GM15510 (cell line): ENCODE results near the gene CGB3.
"Not testable (repeated sequence)": the region's sequence is repeated elsewhere in the genome, so short reads cannot be mapped to it uniquely, and the experiment has no call there.

Experiments used
- POLR2A ChIP-seq: IDR thresholded peaks from 3 replicates; pipeline ENCODE4 v1.6.1; 2011; ENCODE audit warnings: borderline replicate concordance; ENCODE audit not compliant: insufficient read length; ENCODE audit errors: extremely low read depth

CGB3 gene

GRCh38 chr19:49043548-49043947 is 19.4 kb upstream of the CGB3 start, which contains the start of gene CGB5:
Gene CGB5, plus strand, starts transcription at chr19:49043848. Its CDS starts 362 bp downstream, at chr19:49044210.
- not testable (repeated sequence) for TF ChIP-seq POLR2A

GRCh38 chr19:49042177-49042576 is 18.0 kb upstream of the CGB3 start:
- TF ChIP-seq POLR2A: no peak

DNA sequence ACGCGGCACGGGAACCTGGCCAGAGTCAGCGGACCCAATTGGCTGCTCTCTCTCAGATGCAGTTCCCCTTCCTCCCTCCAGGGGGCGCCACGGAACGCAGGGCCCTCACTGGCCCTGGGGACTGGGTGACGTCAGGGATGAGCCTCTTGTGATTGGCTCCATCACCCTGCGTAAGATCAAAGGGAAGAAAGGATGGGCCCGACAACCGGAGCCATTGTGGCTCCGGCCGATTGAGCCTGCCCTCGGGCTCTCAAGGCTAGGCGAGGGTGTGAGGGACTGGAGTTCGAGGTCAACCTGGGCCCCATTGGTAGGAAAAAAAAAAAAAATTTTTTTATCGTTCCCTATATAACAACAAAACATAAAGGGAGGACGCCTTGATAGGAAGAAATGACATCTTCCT is 12.7 kb upstream of the CGB3 start, which contains the start of gene CGB1:
Gene CGB1, minus strand, starts transcription at position 81 of the 400 bp plus-strand sequence. CDS start 184 bp downstream, outside the sequence.
- TF ChIP-seq POLR2A: not testable (repeated sequence)

DNA sequence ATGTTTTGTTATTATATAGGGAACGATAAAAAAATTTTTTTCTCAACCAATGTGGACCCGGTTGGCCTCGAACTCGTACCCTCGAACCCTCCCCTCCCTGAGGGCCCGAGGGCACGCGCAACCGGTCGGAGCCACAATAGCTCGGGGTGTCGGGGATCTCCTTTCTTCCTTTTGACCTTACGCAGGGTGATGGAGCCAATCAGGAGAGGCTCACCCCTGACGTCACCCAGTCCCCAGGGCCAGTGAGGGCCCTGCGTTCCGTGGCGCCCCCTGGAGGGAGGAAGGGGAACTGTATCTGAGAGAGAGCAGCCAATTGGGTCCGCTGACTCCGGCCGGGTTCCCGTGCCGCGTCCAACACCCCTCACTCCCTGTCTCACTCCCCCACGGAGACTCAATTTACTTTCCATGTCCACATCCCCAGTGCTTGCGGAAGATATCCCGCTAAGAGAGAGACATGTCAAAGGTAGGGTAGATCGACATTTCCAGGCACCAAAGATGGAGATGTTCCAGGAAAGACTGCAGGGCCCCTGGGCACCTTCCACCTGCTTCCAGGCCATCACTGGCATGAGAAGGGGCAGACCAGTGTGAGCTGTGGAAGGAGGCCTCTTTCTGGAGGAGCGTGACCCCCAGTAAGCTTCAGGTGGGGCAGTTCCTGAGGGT is 7.6 kb upstream of the CGB3 start, which contains the start of gene CGB2:
Gene CGB2, plus strand, starts transcription at position 249 of the 660 bp plus-strand sequence. Its CDS starts 206 bp downstream, at position 455.
- not testable (repeated sequence) for TF ChIP-seq POLR2A

GRCh38 chr19:49022116-49022515 is 2.0 kb downstream of the CGB3 start:
- TF ChIP-seq POLR2A: no peak

- no peak for TF ChIP-seq POLR2A
Observed at GRCh38 chr19:49020931-49021895, 2.9 kb downstream of the CGB3 start.

DNA sequence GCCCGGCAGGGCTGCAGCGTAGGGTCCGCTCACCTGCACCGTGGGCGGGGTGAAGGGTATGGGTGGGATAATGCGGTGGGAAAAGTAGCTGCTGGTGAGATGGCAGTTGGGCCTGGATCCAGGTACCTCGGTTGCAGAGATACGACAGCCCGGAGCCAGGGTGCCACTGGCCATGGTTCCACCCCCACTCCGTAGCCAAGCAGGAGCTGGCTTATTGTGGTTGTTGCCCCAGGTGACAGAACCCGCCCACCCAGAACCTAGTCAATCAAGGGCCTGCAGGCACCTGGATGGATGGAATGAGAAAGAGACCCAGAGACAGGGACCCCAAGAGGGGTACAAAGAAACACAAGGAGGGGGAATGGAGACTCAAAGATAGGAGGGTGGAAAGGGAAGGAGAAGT is 3.8 kb downstream of the CGB3 start:
- TF ChIP-seq POLR2A: no peak

- TF ChIP-seq POLR2A: no peak
Observed at GRCh38 chr19:49019242-49019932, 4.7 kb downstream of the CGB3 start.

DNA sequence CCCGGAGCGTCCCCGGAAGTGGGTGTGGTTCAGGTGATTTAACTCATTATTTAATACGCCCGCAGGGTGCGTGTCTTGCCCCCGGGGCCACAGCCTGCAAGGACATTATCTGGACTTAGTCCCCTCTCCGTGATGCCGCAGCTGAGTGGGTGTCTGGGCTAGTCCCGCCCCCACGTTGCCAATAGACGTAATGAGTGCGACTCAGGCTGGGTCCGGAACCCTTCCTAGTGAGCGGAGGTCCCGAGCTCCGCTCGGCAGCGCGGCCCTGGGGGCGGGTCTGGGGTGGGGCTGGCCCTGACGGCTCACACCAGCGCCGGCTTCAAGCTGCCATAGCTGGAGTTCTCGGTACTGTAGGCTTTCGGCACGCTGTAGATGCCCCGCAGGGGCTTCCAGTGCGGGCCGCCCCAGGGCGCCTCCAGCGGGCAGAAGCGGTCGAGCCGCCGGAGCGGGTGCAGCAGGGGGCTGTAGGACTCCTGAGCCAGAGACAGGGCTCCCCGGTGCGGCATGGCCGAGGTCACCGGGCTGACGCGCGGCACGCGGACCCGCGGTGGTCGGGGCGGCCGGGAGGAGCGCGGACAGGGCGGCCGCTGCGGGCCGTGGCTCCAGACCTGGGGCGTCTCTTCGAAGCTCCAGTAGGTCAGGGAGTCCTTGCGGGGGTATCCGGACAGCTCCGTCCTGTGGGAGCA is 6.3 kb downstream of the CGB3 start:
- no peak for TF ChIP-seq POLR2A

- no peak for TF ChIP-seq POLR2A
Observed at GRCh38 chr19:49017041-49017665, 7.0 kb downstream of the CGB3 start, which contains the start of gene LHB. Gene LHB, minus strand, starts transcription at chr19:49017091. Its CDS starts 10 bp downstream, at chr19:49017081.

DNA sequence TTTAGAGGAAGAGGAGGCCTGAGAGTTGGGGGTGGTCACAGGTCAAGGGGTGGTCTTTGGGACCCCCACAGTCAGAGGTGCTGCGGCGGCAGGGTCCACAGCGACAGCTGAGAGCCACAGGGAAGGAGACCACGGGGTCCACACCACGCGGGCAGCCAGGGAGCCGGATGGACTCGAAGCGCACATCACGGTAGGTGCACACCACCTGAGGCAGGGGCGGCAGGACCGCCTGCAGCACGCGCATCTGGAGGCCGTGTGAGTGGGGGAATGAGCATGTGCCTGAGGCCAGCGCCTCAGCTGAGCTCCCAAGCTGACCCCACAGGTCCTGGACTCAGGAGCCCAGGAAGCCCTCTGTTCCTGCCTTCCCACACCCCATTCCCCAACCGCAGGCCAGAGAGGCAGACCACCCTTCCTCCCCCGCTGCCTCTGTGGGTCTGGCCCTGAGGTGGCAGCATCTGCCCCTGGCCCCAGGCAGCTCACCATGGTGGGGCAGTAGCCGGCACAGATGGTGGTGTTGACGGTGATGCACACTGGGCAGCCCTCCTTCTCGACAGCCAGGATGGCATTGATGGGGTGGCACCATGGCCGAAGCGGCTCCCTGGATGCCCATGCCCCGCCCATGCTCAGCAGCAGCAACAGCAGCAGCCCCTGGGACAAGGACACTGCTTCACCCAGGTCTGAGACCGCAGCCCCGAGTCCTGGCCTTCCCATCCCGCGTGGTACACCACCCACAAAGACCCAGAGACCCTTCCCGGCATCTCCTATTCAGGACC is 7.9 kb downstream of the CGB3 start:
- no peak for TF ChIP-seq POLR2A

GRCh38 chr19:49014870-49015255 is 9.3 kb downstream of the CGB3 start:
- no peak for TF ChIP-seq POLR2A
